DND-41 (cell line): Measurements from ENCODE around the gene ATF7IP2.

Experiments
- CTCF ChIP-seq: IDR thresholded peaks from 2 replicates; pipeline ENCODE4 v1.5.1; 2012; ENCODE audit warnings: borderline replicate concordance, low read length, moderate library complexity, mild to moderate bottlenecking; ENCODE audit not compliant: poor library complexity, severe bottlenecking; ENCODE audit errors: extremely low read depth
- EZH2 ChIP-seq: IDR thresholded peaks from 3 replicates; pipeline ENCODE4 v1.6.1; 2012; ENCODE audit warnings: borderline replicate concordance, low read depth, mild to moderate bottlenecking, moderate library complexity, low read length, inconsistent platforms; ENCODE audit not compliant: severe bottlenecking

GRCh38 chr16:10502776-10503175 is 116.9 kb downstream of the ATF7IP2 start:
- TF ChIP-seq CTCF (no peak), EZH2 (no peak)
